Gastroesophageal sphincter (tissue), 4 donors: Measurements from ENCODE around the gene KIF5A. TPM values are rescaled to one million over a fixed set of nuclear protein-coding genes. Genes with fewer than 3 reads are reported as not detected.
"Not testable (repeated sequence)": the region's sequence is repeated elsewhere in the genome, so short reads cannot be mapped to it uniquely, and the experiment has no call there.

Experiments
- ATAC-seq: fragments of 150-250 bp; one replicate; pipeline ENCODE4 v1.9.1; 2016; ENCODE audit warnings: mild to moderate bottlenecking, moderate library complexity
- H3K27ac ChIP-seq, 4 donors: fragments of 200-600 bp; sonication (generic) in 3 of 4; 1 replicate in 3 of 4; 2 replicates in 1 of 4; pipeline ENCODE4 v1.5.1; 2016 to 2019
- H3K27me3 ChIP-seq: fragments of 200-600 bp; sonication (generic); one replicate; pipeline ENCODE4 v1.5.1; 2019
- H3K36me3 ChIP-seq, 2 donors: fragments of 200-600 bp; sonication (generic); one replicate each; pipeline ENCODE4 v1.5.1; 2019; ENCODE audit warnings: control low read depth in 1 of 2
- H3K4me1 ChIP-seq, 3 donors: fragments of 200-600 bp; sonication (generic); 1 replicate in 2 of 3; 2 replicates in 1 of 3; pipeline ENCODE4 v1.5.1; 2016 to 2019; ENCODE audit warnings: control low read depth in 2 of 3
- H3K4me3 ChIP-seq, 2 donors: fragments of 200-600 bp; sonication (generic); one replicate each; pipeline ENCODE4 v1.5.1; 2019; ENCODE audit warnings: mild to moderate bottlenecking in 1 of 2, moderate library complexity in 1 of 2
- H3K9me3 ChIP-seq, 3 donors: fragments of 200-600 bp; sonication (generic); one replicate each; pipeline ENCODE4 v1.5.1; 2017 to 2019; ENCODE audit warnings: control low read depth in 2 of 3
- EP300 ChIP-seq: sonication (generic); formaldehyde crosslinking; IDR thresholded peaks from one replicate; pipeline ENCODE4 v1.6.1; 2017; ENCODE audit warnings: antibody characterized with exemption, mild to moderate bottlenecking
- POLR2A ChIP-seq, 2 donors: fragments of 450-650 bp; IDR thresholded peaks; one replicate each; pipeline ENCODE4 v1.6.1; 2017; ENCODE audit warnings: antibody characterized with exemption in 2 of 2, mild to moderate bottlenecking in 2 of 2, moderate library complexity in 1 of 2
- POLR2AphosphoS5 ChIP-seq: sonication (generic); formaldehyde crosslinking; IDR thresholded peaks from one replicate; pipeline ENCODE4 v1.6.1; 2017; ENCODE audit warnings: antibody characterized with exemption
- WGBS, 2 donors: methylation state at CpG; one replicate each; pipeline ENCODE4 v1.1.5; 2018; ENCODE audit warnings: low coverage in 1 of 2; 5-methylcytosine and 5-hydroxymethylcytosine counted together
- total RNA-seq, 4 donors: library from RNA; depleted of rRNA; stranded (reverse); fragments of >200 nt; gene quantifications; one replicate each; pipeline ENCODE4 v1.1.0, GENCODE V29; 2016
- TF ChIP-seq, protein P1 (sequence below), 4 experiments: fragments of 200-600 bp in 2 of 4; fragments of 450-650 bp in 2 of 4; sonication (generic) in 1 of 4; IDR thresholded peaks; one replicate each; pipeline ENCODE4 v1.5.1; 2017 to 2019; ENCODE audit warnings: antibody characterized with exemption in 4 of 4, mild to moderate bottlenecking in 2 of 4, moderate library complexity in 2 of 4

The KIF5A gene
- total RNA-seq, 4 donors from 2014 or later = 0.89 to 4.7 (median 1.6) TPM

DNA sequence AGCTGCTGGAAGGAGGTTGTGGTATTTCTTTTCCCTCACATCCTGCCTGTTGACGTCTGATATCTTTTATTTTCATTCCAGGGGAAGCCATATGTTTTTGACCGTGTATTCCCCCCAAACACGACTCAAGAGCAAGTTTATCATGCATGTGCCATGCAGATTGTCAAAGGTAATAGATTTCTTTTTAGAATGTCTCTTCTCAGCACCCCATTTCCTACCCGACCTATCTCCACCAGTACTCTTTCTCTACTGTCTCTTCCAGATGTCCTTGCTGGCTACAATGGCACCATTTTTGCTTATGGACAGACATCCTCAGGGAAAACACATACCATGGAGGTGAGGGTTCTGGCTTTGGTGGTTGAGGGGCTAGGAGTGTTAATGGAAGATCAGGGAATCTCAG is 13.5 kb downstream of the KIF5A start:
- Histone ChIP-seq H3K9me3 (no peaks in the 10 kb centered on the region), H3K27me3 (peaks cover 17% of the 10 kb centered on the region), H3K36me3 (peaks cover 0 to 1% of the 10 kb centered on the region in 2 donors), H3K27ac (no peak overlapping the region), H3K4me3 (no peak overlapping the region), H3K4me1 (no peaks in the 10 kb centered on the region)
- TF ChIP-seq POLR2A (IDR thresholded peaks at IDR 0.05) (no peak), POLR2AphosphoS5 (no peak), EP300 (no peak)
- TF ChIP-seq, protein P1, sequence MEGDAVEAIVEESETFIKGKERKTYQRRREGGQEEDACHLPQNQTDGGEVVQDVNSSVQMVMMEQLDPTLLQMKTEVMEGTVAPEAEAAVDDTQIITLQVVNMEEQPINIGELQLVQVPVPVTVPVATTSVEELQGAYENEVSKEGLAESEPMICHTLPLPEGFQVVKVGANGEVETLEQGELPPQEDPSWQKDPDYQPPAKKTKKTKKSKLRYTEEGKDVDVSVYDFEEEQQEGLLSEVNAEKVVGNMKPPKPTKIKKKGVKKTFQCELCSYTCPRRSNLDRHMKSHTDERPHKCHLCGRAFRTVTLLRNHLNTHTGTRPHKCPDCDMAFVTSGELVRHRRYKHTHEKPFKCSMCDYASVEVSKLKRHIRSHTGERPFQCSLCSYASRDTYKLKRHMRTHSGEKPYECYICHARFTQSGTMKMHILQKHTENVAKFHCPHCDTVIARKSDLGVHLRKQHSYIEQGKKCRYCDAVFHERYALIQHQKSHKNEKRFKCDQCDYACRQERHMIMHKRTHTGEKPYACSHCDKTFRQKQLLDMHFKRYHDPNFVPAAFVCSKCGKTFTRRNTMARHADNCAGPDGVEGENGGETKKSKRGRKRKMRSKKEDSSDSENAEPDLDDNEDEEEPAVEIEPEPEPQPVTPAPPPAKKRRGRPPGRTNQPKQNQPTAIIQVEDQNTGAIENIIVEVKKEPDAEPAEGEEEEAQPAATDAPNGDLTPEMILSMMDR (IDR thresholded peaks at IDR 0.05) = no peak
- ATAC-seq = no peak
- WGBS, 2 donors = 58 to 75% methylated on average over 4 of the region's 4 CpGs

DNA sequence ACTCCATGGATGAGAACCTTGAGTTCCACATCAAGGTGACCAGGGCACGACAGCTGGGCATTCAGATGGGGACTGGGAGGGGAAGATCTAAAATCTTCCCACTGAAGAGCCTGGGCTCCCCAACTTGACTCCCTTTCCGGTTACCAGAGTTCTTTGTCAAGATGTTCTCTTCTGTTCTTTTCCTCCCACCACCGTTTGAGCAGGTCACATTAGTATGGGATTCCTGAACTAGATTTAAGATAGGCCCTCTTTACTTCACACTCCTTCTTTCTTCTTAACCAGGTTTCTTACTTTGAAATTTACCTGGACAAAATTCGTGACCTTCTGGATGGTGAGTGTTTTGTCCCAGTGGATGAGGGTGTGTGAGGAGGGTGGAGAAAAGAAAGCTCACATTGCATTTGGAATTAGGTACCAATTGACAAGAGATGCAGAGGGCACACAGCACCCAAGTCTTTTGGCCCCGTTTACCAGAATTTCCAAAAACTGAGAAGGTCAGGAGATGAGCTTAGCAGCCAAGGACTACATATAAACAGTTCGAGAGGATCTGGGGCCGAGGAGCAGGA is 14.4 kb downstream of the KIF5A start:
- H3K27me3 ChIP-seq = peaks cover 18% of the 10 kb centered on the region
- ATAC-seq = no peak
- TF ChIP-seq, protein P1 (IDR thresholded peaks at IDR 0.05) = no peak
- TF ChIP-seq POLR2A (IDR thresholded peaks at IDR 0.05) (no peak), POLR2AphosphoS5 (no peak), EP300 (no peak)
- no peaks in the 10 kb centered on the region for H3K9me3 ChIP-seq
- no peak overlapping the region for H3K27ac ChIP-seq
- 70 to 81% methylated on average over 6 to 7 of the region's 7 CpGs for WGBS, 2 donors
- H3K36me3 ChIP-seq = peaks cover 0 to 10% of the 10 kb centered on the region in 2 donors
- no peak overlapping the region for H3K4me3 ChIP-seq
- no peaks in the 10 kb centered on the region for H3K4me1 ChIP-seq

DNA sequence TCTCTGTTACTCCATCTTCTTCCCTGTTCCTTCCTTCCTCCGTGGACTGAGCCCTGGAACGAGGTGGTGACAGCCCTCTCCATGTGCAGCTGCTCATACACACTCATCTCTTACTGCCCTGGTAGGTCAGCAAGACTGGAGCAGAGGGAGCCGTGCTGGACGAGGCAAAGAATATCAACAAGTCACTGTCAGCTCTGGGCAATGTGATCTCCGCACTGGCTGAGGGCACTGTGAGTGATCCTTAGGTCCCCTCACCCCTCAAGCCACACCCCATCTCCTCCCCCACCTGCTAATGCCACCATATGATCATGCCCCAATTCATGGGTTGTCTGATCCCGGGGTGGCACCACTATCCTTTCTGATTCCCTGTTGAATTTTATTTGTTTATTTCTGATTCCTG is 19.0 kb downstream of the KIF5A start:
- Histone ChIP-seq H3K9me3 (no peaks in the 10 kb centered on the region), H3K36me3 (peaks cover 0 to 42% of the 10 kb centered on the region in 2 donors), H3K27ac (no peak overlapping the region), H3K27me3 (peaks cover 18% of the 10 kb centered on the region), H3K4me3 (no peak overlapping the region), H3K4me1 (no peaks in the 10 kb centered on the region)
- ATAC-seq = no peak
- 80 to 94% methylated on average over 1 to 2 of the region's 6 CpGs for WGBS, 2 donors
- no peak for TF ChIP-seq POLR2AphosphoS5
- TF ChIP-seq EP300 = no peak
- TF ChIP-seq POLR2A (IDR thresholded peaks at IDR 0.05) = no peak

DNA sequence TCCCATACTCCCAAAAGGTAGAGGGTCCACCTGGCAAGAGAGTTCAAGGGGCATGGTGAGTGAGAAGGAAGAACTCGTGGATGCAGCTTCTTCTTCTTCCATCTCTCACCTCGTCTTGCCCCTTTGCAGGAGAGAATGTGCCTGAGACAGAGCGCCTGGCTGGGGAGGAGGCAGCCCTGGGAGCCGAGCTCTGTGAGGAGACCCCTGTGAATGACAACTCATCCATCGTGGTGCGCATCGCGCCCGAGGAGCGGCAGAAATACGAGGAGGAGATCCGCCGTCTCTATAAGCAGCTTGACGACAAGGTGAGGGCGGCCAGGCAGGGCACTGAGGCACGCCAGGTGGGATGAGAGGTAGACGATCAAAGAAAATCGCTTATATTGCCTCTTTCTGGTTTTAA is 20.0 kb downstream of the KIF5A start:
- ATAC-seq = no peak
- 74 to 82% methylated on average over 5 to 16 of the region's 18 CpGs for WGBS, 2 donors
- Histone ChIP-seq H3K27ac (no peak overlapping the region), H3K4me1 (no peaks in the 10 kb centered on the region), H3K4me3 (no peak overlapping the region), H3K9me3 (no peaks in the 10 kb centered on the region), H3K36me3 (peaks cover 0 to 42% of the 10 kb centered on the region in 2 donors), H3K27me3 (peaks cover 18% of the 10 kb centered on the region)
- TF ChIP-seq POLR2AphosphoS5 (no peak), EP300 (no peak), POLR2A (IDR thresholded peaks at IDR 0.05) (no peak)
- TF ChIP-seq, protein P1 (IDR thresholded peaks at IDR 0.05) = no peak

DNA sequence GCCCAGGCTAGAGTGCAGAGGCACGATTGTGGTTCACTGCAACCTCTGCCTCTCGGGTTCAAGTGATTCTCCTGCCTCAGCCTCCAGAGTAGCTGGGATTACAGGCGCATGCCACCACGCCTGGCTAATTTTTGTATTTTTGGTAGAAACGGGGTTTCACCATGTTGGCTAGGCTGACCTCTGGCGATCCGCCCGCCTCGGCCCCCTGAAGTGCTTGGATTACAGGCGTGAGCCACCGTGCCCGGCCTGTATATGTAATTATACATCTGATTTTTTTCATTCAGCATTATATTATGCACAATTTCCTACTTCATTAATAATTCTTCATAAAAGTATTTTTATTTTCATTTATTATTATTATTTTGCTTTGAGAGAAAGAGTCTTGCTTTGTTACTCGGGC is 20.6 kb downstream of the KIF5A start:
- not testable (repeated sequence) for ATAC-seq, H3K27ac ChIP-seq, H3K4me3 ChIP-seq, H3K4me1 ChIP-seq, H3K9me3 ChIP-seq
- H3K36me3 ChIP-seq = peaks cover 0 to 42% of the 10 kb centered on the region in 2 donors
- WGBS, 2 donors = 76 to 83% methylated on average over 9 to 13 of the region's 13 CpGs
- H3K27me3 ChIP-seq = peaks cover 18% of the 10 kb centered on the region

DNA sequence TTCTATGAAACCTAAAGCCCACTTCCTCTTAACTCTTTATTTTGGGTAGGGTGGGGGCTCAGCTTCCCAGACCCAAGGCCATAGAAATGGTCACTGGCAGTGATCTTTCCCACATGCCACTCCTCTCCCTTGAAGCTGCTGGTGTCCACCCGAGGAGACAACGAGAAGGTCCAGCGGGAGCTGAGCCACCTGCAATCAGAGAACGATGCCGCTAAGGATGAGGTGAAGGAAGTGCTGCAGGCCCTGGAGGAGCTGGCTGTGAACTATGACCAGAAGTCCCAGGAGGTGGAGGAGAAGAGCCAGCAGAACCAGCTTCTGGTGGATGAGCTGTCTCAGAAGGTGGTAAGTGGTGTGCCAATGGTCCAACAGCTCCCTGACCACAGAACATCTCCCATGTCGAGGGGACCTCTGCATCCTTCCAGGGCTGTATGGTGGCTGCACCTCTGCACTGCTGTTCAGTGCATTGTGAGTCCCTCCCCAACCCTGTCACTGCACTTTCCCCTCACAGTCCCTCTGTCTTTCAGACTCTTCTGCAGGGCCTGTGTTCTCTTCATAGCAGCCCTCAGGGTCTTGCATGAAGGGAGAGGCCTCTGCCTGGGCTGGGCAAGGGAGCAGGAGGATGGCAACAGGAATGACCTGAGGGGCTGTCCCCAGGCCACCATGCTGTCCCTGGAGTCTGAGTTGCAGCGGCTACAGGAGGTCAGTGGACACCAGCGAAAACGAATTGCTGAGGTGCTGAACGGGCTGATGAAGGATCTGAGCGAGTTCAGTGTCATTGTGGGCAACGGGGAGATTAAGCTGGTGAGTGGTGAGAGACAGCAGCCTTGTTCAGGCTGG is 22.3 kb downstream of the KIF5A start:
- Histone ChIP-seq H3K4me3 (no peak overlapping the region), H3K36me3 (peaks cover 0 to 55% of the 10 kb centered on the region in 2 donors), H3K4me1 (no peaks in the 10 kb centered on the region), H3K27ac (no peak overlapping the region), H3K27me3 (peaks cover 9% of the 10 kb centered on the region), H3K9me3 (no peaks in the 10 kb centered on the region)
- TF ChIP-seq EP300 (no peak), POLR2A (IDR thresholded peaks at IDR 0.05) (no peak), POLR2AphosphoS5 (no peak)
- WGBS, 2 donors = 84 to 100% methylated on average over 3 to 6 of the region's 12 CpGs
- ATAC-seq = no peak
